NCI-H446 treated with DMSO at 0.1 percent for 48 hours (cell line): ENCODE measurements around the gene PRF1.

ENCODE experiments used
- DNase-seq: peaks from one replicate; lab custom pipeline; 2025; lab: John Stamatoyannopoulos, UW

PRF1 gene

GRCh38 chr10:70576803-70577517 is 25.6 kb downstream of the PRF1 start:
- no peak for DNase-seq

- DNase-seq, result no peak
These were observed 26.4 kb downstream of the PRF1 start for GRCh38 chr10:70575874-70576802.

DNA sequence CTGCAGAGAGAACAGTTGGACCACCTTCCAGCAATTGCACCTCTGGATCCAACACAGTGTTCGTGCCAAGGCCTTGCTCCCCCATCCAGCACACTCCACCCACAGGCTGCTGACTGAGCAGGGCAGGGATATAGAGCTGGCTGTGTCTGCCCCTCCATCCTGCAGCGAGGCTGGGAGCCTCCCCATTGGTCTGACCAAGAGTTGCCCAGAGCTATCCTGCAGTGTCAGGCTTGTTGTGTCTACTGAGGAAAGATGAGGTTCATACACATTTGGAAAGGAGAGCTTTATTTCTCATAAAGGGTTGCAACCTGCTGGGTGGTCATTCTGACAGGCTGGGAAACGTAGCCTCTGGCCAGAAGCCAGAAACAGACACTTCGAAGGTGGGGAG is 27.1 kb downstream of the PRF1 start:
- DNase-seq, result no peak

GRCh38 chr10:70573599-70574506 is 28.7 kb downstream of the PRF1 start:
- no peak for DNase-seq

GRCh38 chr10:70571636-70572439 is 30.7 kb downstream of the PRF1 start:
- no peak for DNase-seq

DNA sequence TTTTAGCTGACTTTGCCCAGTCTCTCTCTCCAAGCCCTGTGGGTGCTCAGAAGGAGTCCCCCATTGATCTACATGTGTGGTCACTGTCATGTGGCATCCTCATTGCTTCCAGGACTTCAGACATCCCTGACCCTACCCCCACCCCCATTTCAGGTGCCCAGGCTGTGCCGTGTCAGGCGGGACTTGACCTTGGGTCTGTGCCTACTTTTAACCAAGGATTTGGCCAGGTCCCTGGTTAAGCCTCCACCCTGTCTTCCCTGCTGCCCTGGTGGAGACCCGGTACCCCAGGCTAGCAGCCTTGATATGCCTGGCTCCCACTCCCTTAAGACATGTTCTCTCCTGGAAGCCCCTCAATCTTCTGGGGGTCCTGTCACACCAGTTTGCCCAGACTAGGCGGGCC is 31.3 kb downstream of the PRF1 start:
- no peak for DNase-seq

DNA sequence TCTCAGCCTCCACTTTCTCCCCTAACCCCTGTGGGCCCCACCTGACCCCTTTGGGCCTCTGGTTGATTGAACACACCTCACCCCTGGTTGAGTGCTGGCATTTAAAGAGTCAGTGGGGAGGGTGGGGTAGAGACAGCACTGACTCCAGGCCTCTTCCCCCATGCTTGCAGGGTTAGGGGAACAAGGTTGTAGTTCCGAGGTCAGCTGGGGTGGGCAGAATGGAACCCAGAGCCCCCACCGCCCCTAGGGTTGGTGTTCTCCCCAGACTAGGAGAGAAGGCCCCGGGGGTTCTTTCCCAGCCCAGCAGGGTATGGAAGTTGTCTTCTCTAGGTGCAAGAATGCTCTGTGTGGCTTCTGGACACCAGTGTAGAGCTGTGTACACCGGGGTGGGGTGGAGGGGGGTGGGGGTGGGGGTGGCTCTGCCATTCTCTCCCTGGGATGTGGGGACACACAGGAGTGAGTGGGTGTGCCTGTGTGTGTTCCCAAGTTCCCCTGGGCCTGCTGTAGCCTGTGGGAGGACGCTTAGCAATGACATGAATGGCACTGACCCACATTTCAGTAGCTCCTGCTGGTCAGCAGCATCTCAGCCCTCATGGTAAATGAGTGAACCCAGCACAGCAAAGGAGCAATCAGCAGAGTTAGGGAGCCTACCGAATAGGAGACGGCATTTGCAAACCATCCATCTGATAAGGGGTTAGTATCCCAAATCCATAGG is 33.6 kb downstream of the PRF1 start:
- no peak for DNase-seq

GRCh38 chr10:70568113-70568512 is 34.4 kb downstream of the PRF1 start:
- DNase-seq, result no peak

GRCh38 chr10:70567603-70568002 is 34.9 kb downstream of the PRF1 start:
- DNase-seq, result no peak

DNA sequence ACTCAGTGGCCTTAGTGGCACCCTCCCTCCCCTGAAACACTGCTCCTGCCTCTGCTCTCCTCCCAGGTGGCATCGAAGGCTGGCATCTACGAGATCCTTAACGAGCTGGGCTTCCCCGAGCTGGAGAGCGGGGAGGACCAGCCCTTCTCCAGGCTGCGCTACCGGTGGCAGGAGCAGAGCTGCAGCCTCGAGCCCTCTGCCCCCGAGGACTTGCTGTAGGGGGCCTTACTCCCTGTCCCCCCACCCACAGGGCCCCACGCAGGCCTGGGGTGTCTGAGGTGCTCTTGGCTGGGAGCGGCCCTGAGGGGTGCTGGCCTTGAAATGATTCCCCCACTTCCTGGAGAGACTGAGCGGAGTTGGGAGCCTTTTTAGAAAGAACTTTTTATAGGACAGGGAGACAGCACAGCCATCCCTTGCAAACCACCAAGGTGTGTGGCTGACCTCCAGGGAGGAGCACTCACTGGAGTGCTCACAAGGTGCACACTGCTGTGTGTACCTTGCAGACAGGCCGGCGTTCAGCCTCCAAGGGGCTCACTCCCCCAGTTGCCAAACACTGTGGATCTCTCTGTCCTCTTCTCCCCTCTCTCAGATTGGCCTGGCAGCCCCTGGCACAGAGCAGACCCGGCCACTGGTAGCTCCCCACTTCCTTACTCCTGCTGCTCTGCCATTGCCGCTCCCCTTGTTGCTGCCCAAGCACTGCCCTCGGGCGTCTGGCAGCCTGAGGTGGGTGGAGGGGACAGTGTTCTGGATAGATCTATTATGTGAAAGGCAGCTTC is 35.8 kb downstream of the PRF1 start:
- no peak for DNase-seq

- DNase-seq, result no peak
These were observed 36.7 kb downstream of the PRF1 start for GRCh38 chr10:70565556-70566514.

DNA sequence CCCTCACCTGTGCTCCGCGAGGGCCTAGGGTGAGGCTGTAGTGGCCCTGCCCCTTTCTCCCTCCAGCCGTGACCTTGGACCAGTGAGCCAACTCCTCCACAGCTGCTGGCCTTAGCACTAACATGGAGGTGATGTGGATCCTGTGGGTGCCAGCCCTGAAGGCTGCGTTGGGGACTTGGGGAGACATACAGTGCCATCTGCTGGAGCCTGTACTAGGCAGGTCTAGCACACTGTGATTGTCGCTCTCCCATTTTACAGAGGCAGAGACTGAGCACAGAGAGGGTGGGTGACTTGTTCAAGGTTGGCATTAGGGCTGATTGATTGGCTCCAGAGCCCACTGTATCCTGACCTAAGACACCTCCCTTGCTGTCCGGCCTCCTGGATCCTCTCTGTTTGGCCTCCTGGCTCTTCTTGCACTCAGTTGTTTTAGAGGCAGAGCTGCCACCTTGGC is 37.6 kb downstream of the PRF1 start:
- DNase-seq, result no peak

DNA sequence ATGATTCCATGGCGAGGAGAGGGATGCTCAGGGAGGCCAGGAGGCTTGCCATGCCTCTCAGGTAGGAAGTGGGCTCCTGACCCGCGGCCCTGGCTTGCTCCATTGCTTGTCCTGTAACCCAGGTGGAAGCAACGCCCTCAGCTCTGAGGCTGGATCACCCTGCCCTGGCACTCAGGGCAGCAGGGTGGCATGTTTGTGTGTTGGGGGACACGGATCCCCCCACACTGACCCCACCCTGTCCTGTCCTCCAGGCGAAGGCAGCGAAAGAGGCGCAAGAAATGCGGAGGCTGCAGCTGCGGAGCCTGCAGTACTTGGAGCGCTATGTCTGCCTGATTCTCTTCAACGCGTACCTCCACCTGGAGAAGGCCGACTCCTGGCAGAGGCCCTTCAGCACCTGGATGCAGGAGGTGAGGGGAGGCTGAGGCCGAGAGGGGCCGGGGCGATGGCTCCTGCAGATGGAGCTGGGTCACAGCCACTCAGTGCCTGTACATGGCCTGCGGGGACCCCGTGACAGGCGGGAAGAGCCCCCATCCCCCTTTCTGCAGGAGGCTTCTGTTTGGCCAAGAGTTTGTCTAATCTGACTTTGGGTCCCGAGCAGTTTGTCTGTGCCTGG is 38.3 kb downstream of the PRF1 start:
- DNase-seq, result no peak

DNA sequence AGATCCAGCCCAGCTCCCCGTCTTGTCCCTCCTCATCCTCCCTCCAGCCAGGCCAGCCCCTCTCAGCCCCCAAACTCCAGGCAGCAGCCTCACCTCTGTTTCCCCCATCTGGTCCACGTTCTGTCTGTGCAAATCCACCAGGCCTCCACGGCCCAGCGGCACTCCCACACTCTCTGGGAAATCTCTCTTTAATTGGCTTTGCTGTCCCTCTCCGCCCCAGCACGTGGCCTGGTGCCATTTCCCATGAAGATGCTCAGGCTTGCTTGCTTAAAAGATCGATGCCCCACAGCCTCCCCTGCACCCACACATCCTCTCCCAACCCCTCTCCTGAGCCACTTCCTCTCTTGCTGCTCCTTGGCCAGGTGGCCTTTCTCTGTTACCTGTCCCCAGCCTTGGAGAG is 39.3 kb downstream of the PRF1 start:
- DNase-seq, result no peak

GRCh38 chr10:70562036-70562755 is 40.3 kb downstream of the PRF1 start:
- no peak for DNase-seq

- no peak for DNase-seq
These were observed 41.0 kb downstream of the PRF1 start for GRCh38 chr10:70561558-70561957.

GRCh38 chr10:70561070-70561469 is 41.5 kb downstream of the PRF1 start:
- DNase-seq, result no peak

DNA sequence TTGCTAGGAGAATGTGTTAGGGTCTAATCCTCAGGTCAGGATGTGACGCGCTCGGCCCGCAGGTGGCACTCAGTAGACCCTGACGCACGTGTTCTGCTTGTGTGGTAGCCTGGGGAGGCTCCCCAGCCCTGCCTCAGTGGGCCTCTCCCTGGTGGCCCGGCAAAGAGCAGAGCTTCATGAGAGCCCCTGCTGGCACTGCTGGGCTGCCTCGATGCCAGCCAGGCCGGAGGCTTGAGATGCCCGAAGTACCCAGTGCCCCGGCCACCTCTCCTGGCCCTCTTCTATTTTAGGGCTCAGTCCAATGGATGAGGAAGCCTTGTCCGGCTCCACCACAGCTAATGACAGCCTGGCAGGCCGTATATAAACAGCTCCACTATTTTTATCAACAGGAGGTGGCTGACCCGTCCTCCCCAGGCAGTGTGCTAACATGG is 42.0 kb downstream of the PRF1 start:
- DNase-seq, result no peak
